HG03521 (cell line): ENCODE measurements around the gene MEAK7.

Source experiments
- ATAC-seq: cut with Tn5 transposase; IDR thresholded peaks from one replicate; pipeline ENCODE4 v1.9.1; 2021; ENCODE audit warnings: mild to moderate bottlenecking, moderate library complexity; ENCODE audit not compliant: unreplicated experiment

Gene MEAK7

DNA sequence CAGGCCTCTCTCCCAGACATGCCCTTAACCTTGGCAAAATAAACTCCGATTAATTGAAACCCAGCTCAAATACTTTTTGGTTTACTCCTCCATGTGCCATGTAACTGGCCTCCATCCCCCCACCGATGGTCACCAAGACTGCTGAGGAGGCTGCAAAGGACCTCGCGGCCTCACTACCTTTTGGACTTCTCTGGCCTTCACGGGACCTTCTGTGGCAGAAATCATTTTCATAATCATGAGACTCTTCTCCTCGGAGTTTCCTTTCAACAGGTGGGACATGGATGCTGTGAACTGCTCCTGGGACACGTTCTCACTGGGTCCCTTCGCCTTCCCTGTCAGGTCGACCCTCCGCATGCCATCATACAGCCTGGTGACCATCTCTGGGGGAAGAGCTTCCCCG, 9.0 kb downstream of the MEAK7 start:
- no peak for ATAC-seq

DNA sequence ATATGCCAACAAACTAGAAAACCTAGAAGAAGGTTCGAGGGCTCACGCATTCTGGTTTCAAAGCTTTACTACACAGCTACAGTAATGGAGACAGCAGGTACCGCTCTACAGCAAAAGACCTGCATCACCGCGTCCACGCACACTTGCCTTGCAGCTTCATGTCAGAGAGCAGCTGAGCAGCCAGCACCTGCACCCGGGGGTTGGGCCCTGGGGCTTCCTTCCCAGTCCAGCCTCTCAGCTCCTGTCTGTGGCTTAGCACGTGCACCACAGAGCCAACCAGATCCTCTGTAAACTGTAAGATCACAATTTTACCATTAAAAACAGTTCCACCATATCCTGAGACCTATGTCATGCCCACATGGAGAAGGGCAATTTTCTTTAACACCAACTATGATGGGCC, 15.3 kb downstream of the MEAK7 start:
- no peak for ATAC-seq

GRCh38 chr16:84487358-84487757, 17.1 kb downstream of the MEAK7 start:
- ATAC-seq, result no peak

- ATAC-seq, result no peak
These were observed 17.8 kb downstream of the MEAK7 start for GRCh38 chr16:84486551-84487235.

DNA sequence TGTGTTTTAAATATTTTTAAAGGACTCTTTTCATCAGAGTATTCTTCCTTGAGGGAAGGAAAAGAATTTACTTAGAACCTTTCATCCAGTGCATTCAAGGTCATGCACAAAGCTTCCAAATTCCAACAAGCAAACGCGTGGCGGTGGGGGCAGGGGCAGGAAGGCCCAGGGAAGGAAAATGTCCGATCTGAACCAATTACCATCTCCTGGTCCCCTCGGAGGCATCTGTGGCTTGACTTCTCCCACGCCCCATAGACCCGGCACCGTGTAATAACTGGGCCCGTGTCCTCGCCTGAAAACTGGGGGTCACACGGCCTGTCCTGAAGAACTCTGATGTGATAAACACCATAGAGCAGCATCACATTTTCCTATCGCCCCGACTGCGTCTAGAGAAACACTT, 18.3 kb downstream of the MEAK7 start:
- ATAC-seq, result no peak

GRCh38 chr16:84485255-84486010, 19.0 kb downstream of the MEAK7 start:
- no peak for ATAC-seq

GRCh38 chr16:84484579-84485254, 19.7 kb downstream of the MEAK7 start:
- ATAC-seq, result no peak

DNA sequence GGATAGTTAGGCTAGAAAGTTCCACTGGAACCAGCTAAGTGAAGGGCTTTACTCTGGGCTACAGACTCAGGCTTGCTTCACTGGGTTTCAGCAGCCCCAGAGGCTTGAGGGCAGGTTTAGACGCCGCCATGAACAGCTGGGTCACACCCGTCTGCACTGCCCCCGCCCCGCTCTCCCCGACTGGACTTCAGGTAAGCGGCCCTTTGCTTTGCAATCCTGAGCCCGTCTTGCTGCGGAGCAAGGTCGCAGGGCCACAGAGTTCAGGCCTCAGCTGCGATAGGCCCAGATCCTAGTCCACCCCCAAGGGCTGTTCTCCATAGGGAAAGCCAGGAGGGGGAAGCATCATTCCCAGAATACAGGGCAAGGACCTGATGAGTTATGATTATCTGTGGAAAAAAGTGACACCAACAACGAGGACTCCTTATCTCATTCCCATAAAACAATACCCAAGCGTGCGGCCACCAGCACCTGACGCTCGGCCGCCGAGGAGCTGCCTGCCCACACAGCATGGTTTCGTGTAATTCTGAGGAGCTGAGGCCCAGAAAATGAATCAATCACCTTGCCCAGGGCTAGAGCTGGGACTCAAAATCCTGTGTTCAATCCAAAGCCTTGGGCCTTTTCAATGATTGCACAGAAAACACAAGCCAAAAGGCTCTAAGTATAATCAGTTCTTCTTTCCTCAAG, 20.4 kb downstream of the MEAK7 start:
- ATAC-seq, result no peak

DNA sequence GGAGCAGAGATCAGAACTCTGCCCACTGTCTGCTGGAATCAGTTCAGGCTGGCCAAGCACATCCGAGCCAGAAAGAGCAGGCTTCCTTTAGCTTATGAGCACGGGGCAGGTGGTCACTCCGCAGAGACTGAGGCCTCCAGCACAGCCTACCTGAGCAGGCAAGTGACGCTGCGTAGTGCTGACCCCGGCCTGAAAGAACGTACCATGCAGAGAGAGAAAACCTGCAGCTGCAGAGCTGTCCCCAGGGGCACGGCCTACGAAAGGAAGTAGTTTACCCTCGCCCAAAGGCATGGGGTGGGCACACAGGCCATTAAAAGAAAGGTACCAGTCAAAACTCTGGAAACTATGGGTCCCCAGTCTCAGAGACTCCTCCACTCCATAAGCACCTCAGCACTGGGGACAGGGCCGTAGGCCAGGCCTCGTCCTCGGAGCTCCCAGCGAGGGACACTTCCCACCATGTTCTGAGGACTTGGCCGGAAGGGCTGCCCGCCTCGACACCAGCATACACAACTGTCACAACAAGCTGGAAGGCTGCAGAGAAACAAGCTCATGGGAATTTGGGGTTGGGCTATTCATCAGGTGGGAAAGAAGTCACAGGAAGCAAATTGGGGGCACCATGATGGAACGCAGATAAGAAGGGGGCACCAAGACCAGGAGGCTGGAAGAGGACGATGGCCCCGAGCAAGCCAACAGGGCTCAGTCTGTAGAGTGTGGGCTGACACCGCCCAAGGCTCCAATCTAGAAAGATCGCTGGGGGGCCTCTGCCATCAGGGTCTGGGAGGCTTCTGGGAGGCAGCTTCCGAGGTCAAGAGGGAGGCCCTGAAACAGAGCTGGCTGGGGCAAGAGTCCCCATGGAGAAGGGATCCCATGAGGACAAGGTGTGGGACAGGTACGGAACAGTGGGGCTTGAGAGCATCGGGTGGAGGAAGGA, 21.2 kb downstream of the MEAK7 start:
- no peak for ATAC-seq

- no peak for ATAC-seq
These were observed 22.2 kb downstream of the MEAK7 start for GRCh38 chr16:84482001-84482891.

DNA sequence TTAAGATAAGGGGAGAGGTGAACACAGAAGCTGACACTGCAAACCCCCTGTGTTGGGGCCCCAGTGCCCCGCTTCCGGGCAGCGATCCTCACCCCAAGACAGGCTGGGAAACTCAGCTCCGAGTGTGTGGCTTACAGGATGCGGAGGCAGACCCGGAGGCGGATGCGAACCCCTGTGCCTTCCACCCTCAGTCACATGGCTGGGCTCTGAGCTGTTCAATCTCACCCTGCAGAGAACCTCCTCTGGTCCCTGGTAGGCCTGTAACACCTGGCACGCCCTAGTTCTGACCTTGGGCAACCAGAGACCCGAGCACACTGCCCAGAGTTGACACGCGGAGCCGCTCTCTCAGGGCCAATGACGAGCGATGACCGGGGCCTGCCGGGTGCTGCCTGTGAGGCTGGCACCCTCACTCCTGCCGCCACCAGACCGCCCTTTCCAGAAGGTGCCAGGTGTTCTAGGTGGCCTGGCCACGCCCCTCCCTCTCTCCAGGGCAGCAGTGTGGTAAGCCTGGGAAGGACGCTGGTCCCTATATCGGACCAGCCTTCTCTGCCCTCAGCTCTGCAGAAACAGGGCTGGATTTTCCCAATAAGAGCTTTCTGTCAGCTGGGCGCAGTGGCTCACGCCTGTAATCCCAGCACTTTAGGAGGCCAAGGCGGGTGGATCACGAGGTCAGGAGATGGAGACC, 23.3 kb downstream of the MEAK7 start:
- no peak for ATAC-seq

GRCh38 chr16:84479716-84480450, 24.6 kb downstream of the MEAK7 start:
- ATAC-seq, result no peak

DNA sequence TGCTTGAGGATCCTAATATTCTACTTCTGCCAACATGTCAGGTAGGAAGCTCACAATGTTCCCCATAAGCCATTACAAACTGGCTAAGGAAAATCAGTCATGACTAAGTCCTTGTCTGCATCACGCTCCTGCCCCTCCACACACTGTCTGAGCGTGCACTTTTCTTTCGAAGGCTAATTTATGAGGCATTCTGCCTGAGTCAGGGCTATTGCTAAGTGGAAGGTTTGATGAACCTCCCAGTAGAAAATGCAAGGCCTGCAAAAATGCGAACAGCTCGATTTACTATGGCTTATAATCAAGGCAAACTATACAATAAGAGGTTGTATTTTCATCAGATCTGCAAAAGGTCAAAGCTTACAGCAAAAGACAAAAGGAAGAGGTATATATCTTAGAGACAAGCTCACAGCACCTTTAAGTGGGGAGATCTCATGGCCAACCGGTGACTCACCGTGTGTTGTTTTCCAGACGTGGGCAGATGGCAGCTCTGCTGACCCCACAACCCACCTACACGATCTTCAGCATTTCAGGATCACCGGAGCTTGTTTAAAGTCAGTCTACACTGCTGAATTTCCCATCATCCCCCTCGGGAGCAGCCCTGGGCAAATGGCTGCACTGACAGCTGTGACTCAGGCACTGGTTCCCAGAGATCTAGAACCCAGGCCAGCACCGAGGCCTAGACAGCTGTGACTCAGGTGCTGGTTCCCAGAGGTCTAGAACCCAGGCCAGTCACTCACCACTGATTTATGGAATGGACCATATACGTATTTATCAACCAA, 26.1 kb downstream of the MEAK7 start:
- no peak for ATAC-seq

GRCh38 chr16:84477661-84478060, 26.8 kb downstream of the MEAK7 start:
- no peak for ATAC-seq

GRCh38 chr16:84476401-84476800, 28.1 kb downstream of the MEAK7 start:
- ATAC-seq, result no peak

GRCh38 chr16:84475643-84476240, 28.7 kb downstream of the MEAK7 start:
- ATAC-seq, result no peak

- ATAC-seq, result no peak
These were observed 32.5 kb downstream of the MEAK7 start for GRCh38 chr16:84471966-84472365.
